SW480 (cell line): ENCODE measurements around the gene SECISBP2L.

Experiments used
- DNase-seq: peaks from one replicate; pipeline ENCODE4 v3.0.0-alpha.2; 2016; ENCODE audit warnings: low spot score

SECISBP2L gene

DNA sequence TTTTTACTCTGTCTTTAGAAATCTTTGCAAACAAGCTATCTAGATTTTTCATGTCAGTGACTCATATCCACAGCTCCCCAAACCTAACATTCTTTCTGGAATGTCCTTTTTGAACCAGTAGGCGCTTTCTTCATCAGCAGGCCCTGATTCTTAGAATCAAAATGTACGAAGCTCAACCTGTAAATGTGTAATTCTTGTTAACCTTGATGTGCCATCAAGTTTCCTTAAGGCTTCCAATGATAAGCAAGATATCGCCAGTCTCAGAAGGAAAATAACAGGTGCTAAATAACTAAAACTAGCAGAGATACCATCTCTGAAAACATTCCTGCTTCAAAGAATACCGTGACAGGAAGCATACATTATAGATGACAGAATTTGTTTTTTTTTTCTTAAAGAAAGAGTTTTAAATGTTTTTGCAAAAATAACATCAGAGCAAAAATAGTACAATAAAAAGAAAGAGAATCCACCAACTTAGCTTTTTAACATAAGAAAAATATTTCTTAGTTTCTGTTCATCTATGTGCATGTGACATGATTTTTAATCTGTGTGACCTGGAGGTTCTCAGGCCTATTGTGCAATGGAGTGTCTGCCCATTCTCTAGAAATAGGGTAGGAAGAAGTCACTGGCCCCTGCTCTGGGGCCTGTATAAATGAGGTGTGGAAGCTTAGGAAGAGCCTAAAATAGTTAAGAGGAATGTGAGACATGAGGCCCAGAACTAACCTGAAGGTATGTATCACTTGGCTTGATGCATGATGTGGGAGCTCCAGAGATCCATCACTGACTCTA, 14.7 kb upstream of the SECISBP2L start:
- no peak for DNase-seq

DNA sequence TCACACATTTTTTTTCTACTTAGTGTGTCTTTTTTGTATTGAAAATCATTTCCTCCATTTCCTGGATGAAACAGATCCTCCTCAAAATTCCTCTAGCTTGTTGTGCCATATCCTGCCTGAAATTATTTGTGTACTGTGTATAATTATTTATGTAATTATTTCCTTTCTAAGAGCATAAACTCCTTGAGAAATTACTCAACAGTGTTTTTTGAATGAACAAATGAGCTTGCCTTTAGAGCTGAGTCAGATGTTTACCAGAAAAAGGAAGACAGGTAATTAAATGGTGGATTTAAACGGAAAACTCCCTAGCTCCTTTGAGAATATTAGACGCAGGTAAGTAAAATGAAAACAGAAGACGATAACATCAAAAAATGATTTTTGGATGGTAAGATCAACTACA, 13.2 kb upstream of the SECISBP2L start:
- DNase-seq, result no peak

DNA sequence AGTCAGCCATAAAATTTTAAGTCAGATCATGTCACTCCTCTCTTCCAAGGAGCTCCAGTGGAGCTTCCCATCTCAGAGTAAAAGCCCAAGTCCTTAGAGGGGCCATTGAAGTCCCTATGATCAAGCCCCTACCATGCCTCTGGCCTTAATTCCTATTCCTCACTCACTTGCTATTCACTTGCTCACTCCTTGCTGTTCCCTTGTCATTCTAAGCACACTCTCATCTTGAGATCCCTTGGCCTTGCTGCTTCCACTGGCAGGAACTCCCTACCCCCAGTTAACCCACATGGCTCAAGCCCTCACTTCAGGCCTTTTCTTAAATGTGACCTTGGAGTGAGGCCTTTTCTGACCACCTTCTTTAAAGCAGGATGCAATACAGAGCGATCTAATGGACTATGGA, 12.3 kb upstream of the SECISBP2L start:
- no peak for DNase-seq

DNA sequence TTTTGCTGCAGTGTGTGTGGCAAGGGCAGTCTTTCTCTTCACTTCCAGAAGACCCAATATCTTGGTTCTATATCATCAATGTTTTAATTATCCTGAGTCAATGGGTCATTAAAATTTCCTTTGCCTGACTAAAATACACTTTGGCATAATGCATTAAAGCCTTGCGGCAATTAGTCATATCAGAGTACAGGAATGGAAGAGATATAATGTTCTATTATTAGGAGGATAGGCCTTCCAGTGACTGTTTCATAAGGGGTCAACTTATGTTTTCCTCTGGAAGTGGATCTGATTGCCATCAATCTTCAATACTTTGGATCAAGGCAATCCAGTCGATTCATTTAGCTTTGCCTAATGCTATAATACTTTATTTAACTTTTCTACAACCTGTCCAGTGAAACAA, 9.4 kb upstream of the SECISBP2L start:
- DNase-seq, result no peak

DNA sequence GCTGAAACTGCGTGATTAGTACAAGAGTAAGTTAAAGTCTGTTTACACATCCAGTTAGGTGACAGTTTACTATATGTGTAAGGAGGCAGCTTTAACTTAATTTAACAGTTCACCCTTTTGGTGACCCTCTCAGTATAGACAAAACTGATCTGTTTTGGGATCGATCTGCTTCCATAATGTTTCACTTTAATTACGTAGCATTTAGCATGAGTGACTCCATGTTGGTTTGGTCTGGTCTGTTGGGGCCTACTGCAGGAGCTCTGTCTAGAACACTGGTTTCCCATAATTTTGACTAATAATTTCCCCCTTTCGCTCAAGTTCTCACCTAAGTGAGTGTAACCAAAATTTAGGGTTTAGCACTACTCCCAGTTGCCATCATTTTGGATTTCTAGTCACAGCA, 6.4 kb upstream of the SECISBP2L start:
- no peak for DNase-seq

DNA sequence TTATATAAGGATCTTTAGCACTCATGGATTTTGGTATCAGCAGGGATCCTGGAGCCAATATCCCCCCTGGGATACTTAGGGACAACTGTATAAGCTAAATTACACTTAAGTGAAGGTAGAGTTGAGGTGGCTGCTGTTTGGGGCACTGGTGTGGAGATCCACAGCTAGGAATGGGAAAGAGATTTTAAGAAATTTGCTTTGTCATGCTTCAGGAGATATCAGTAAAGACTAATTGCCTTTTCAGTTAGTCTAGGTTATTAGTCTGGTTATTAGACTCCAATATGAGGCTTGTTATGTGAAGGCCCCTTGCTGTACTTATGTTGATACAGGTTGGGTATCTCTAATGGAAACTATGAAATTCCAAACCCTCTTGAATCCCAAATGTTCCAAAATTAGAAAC, 1.2 kb upstream of the SECISBP2L start:
- DNase-seq, result no peak

DNA sequence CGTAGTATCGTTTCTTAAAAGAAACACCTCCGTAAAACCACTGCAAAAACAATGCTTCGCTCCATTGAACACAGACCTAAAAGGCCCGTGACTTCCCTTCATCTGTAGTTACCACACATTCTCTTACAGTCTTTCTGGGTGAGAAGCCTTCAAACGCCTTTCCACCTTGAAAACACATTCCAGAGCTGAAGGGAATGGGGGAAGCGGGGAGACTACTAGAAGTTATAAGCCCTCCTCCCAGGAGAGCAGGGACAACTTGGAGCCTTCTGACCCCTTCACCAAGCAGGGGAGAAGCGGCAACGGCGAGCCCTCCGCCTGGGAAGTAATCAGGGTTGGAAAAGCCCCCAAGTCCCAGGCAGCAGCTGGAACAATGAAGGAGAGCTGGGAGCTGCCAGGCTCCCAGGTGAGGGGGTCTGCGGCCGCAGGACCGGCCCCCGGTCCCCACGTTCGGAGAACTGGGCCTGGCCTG, 461 bp downstream of the SECISBP2L start:
- peak; percentile 55 for DNase-seq

DNA sequence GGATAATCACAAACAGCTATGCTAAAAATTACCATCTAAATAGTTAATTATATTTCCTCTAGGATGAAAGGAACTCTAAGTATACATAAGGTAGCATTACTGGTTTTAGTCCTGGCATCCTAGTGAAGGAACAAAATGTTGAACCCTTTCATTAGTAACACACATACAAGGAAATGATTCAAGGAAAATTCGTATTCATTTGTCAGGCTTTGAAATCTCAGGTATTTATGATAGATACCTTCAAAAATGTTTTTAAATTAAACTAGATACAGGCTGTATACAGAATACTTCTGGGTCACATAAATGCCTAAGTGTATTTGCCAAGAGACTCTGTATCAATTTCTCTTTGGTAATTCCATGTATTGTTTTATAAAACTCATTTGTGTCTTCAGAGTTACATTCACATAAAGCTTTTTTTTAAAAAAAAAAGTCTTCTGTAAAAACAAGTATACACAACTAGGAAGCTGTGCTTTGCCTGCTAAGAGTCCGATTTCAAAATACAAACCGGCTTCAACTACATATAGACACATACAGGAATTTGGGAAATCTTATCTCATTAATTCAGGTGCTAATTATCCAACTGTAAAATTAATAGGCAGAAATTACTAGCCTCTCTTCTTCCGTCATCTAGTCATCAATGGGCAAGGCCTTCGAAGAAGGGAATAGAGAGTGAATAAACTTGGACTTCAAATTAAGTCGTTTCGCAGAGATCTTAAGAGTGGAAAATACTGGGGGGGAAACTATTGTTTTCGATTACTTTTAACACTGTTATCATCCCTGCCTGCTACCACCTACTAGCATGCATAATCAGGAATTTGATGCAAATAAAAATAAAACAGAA, 1.3 kb downstream of the SECISBP2L start:
- no peak for DNase-seq

DNA sequence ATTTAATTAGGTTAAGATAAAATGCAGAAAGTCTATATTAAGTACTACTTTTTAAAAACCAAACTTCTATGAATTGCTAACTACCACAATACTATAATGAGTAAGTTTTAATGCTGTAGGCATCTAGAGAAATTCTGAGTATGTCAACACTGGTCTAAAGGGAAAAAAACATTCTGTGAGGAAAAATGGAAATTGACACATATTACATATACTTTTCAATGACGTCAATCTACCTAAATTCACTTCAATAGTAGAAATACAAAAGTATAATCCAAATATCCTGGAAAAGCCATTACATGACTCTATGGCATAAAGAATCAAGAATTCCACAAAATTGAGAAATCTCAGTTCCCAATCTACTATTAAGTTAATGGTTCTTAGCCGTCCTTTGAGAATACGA, 2.2 kb downstream of the SECISBP2L start:
- DNase-seq, result no peak

DNA sequence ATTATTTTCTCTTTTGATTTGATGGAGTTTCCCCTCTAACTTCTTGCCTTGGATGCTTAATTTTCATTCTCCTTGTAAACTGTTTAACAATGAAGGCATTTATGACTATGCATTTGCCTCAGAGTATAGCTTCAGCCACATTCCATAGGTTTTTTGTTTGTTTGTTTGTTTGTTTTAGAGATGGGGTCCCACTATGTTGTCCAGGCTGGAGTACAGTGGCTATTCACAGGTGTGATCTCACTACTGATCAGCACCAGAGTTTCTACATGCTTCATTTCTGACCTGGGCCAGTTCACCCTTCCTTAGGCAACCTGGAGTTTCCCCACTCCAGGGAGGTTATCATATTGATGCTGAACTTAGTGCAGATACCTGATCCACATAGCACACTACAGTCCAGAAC, 4.1 kb downstream of the SECISBP2L start:
- DNase-seq, result no peak

DNA sequence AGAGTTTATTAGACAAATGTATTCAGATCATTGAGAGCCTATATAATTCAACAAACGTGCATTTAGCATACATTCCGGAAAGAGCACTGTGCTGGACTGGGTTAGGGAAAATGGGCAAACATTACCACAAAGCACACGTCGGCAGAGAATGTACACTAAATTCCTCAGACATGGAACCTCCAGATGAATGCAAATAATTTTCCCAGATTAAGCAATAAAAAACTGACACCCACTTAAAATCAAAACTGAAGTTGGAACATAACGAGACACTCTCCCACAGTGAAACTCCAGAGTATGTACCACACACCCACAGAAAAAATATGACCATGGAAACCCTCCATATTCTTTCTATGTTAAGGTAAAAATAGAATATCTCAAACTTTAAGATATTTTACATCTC, 4.8 kb downstream of the SECISBP2L start:
- DNase-seq, result no peak

DNA sequence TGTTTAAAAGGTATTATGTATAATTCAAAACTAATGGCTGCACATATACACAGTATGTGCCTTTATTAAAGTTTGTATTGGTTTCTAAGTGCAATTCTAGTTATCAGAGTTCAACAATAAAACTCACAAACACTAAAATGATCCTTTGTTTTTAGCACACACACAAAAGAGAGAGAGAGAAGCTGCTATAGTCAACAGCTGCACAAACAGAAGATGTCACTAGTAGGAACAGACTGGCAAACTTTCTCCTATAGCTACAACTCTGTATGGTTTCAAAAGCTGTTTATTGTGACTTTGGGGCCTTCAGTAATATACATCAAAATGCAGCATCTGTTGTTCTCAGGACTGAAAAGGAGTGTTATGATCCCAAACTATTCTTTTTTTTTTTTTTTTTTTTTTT, 6.1 kb downstream of the SECISBP2L start:
- DNase-seq, result no peak

DNA sequence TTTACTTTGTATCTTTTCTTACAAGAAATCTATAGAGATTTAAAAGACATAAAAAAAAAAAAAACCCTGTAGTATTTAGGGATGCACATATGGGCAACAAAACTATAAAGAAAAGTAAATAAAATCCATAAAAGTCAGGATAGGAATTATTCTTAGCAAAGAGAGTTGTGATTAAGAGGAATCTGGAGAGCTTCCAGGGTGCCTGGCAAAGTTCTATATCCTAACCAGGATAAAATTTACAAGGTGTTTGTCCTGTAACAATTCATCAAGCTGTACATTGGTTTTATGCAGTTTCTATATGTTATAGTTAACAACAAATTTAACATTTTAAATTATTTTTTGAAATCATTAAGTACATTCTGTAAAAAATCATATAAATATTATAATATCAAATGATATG, 7.9 kb downstream of the SECISBP2L start:
- no peak for DNase-seq

DNA sequence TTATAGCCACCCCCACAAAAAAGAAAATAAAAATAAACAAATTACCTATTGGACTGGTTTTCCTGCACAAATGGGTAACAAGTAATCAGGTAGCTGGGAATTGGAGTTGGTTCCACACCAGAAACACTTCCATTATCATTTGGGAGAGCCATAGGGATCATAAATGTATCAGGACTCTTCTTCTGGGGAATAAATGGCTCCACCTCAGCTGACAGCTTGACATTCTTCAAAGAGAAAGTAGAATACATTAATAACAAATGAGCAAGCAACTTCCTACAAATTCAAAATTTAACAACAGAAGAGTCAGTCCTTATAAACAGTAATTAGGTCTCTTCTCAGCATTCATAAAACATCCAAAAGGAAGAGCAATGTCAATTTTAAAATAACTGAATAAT, 8.7 kb downstream of the SECISBP2L start:
- no peak for DNase-seq

DNA sequence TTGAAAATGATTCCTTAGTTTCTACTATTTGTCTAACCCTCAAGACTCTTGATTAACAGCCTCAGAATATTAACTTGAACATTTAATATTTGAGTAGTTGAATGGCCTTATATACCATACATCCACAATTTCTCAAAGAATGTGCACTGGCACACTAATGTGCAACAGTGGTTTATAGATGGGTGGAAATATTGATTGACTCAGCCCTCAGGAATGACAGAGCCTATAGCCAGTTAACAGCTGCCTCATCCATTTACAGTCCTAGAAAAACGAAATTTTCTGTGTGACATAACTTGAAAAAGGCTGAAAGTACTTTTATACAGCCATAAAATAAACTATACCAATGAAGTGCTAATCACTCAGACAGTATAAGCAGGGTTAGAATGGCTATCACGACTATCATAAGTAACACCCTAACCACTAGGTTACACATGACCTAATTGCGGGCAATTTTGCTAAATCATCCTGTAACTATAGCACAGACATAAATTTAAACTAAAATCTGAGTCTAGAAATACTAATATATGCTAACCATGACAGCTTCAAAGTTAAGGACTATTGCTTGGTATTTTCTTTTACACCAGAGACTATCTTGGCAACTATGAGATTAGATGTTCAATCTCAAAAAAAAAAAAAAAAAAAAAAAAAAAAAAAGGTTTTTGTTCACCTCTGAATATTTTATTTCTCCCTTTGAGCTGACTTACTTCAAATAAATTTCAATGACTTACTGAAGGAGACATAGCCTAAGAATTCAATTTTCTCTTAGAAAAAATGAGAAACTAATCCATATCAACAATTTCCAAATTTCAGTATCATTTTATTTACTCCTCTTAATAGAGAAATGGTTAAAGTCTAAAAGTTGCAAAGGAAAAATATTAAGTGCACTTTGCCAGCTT, 9.3 kb downstream of the SECISBP2L start:
- DNase-seq, result peak; percentile 17

DNA sequence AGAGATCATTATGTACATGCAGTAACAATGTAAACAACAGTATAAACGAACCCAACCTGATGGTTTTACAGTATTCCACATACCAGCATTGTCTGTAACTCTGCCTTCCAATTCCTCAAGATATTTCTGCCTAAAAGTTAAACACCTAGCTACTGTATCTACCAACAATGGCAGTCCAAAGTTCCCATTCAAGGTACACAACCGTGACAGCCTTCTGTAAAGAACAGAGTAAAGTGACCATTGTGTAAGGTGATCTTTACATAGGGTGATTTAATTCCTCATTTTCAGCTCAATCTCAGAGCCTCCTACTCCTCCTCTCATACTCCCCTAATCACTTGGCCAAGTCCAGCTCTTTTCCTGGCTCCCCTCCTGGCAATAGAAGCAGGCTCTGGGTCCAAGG, 10.4 kb downstream of the SECISBP2L start:
- DNase-seq, result no peak

DNA sequence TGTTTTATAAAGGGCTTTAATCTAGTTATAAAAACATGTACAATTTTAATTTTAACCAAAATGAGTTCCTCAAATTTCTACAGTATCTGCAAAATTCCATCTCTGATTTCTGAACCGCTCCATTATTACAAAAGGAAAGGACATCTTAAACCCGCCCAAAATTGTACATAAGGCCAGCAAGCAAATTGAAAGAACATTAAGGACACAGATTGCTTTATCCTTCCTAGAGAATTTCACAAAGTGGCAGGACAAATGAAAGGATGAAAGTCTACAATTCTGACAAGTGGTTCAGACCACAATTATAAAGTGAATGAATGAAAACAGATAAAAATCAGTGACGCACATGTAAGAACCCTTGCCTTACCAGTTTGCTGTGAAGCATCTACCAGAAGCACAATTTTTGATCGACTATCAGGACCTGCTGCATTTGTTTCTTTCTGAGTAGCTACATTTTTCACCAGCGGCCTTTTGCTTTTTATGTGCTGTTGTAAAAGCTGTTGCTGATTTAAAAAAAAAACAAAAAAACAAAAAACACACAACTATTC, 13.6 kb downstream of the SECISBP2L start:
- no peak for DNase-seq

DNA sequence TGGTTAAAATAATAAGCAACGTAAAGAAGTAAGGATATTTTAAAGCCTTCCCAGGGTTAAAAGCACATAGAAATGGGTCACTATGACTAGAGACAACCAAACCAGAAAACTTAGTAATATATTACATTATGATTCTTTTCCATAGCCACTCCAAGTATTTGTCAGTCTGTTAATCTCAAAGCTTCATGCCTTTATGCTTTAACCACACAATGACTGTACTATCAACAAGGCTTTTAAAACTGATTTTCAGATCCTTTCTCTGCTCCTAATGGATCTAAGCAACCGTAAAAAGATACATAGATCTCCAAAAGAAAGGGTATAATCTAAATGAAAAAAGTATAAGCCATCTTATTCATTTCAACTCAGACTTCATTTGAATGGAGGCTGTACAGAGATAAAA, 14.4 kb downstream of the SECISBP2L start:
- DNase-seq, result no peak

DNA sequence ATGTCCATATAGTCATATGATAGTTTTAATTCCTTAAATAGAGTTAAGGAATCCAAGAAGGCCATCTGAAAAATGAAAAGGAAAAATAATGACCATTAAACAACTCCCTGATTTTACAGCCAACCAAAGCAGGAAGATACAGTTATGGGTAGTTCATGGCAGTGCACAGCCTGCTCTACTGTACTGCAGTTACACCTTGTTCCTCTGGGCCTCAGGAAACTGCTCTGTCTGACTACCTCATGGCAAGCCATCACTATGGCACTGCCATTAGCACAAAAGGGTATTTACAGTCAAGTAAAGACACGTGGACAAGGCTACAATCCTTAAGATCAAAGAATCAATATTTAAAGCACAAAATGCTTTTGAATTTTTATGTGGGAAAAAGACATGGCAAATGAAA, 19.5 kb downstream of the SECISBP2L start:
- DNase-seq, result no peak

DNA sequence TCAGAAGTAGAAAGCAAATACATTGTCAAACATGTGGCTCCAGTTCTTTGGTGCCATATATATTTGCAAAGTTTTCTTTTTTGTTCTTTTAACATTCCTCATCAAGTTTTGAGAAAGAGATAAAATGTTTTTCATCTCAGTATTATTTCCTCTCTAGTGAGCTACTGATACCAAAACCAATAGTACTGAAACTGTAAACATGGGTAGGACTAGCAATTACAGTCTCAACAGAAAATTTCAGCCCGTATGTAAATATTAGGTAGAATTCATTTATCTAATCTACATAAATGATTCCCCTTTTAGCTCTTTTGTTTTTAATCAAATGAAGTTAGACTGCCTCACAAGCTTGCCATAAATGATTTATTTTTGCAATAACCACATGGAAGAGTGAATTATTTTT, 21.4 kb downstream of the SECISBP2L start:
- no peak for DNase-seq

DNA sequence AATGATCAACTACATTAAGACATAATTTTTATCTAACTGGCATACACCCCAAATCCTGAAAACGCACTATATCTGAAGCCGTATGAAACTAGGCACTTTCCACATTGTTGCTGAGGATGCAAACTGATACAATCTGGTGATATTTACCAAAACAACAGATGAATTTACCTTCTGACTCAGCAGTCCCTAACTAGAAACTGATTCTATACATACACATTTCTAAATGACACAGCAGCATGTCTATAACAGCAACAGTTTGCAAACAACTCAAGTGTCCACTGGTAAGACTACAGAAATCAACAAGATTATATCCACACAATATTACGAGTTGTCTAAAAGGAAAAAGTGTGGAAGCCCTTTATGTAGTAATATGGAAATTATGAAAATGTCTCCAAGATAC, 22.9 kb downstream of the SECISBP2L start:
- DNase-seq, result no peak

DNA sequence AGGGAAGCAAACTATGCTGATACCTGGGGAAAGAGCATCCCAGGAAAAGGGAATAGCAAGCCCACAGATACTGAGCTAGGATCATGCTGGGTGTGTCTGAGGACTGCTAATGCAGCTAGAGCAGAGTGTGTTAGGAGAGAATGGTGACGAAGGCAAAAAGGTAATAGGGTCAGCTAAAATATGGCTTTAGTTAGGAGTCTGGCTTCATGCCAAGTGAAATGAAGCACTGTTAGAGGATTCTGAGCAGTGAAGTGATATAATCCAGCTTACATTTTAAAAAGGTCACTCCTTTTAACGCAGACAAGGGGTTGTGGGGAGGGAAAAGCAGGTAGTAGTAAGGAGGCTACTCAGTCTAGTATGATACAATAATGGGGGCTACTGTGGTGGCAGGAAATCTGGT, 30.4 kb downstream of the SECISBP2L start:
- no peak for DNase-seq
